Liver (tissue), 9 donors: Measurements from ENCODE around the gene WASL. TPM values are rescaled to one million over a fixed set of nuclear protein-coding genes. Genes with fewer than 3 reads are reported as not detected.
"Not testable (repeated sequence)": the region's sequence is repeated elsewhere in the genome, so short reads cannot be mapped to it uniquely, and the experiment has no call there.

Experiments
- DNase-seq: peaks from one replicate; pipeline ENCODE4 v3.0.0-alpha.2; 2017; ENCODE audit warnings: low spot score
- H3K27ac ChIP-seq, 2 donors: one replicate each; pipeline ENCODE4 v1.7.0; 2013; ENCODE audit warnings: inconsistent platforms in 2 of 2, low read length in 2 of 2, control low read depth in 1 of 2, low read depth in 1 of 2, mild to moderate bottlenecking in 1 of 2
- H3K27me3 ChIP-seq, 4 donors: one replicate each; pipeline versions ENCODE4 v1.6.1 to v1.7.0; 2013; ENCODE audit warnings: low read length in 3 of 4, inconsistent platforms in 1 of 4, mild to moderate bottlenecking in 1 of 4, moderate library complexity in 1 of 4; ENCODE audit not compliant: control insufficient read depth in 4 of 4, insufficient read depth in 4 of 4
- H3K36me3 ChIP-seq, 4 donors: one replicate each; pipeline versions ENCODE4 v1.6.1 to v1.7.0; 2013; ENCODE audit warnings: low read length in 3 of 4, mild to moderate bottlenecking in 3 of 4, low read depth in 1 of 4, moderate library complexity in 1 of 4; ENCODE audit not compliant: control insufficient read depth in 4 of 4, insufficient read depth in 3 of 4
- H3K4me1 ChIP-seq, 4 donors: one replicate each; pipeline versions ENCODE4 v1.6.1 to v1.7.0; 2013; ENCODE audit warnings: low read length in 3 of 4, mild to moderate bottlenecking in 3 of 4, moderate library complexity in 1 of 4; ENCODE audit not compliant: control insufficient read depth in 4 of 4, insufficient read depth in 4 of 4
- H3K4me3 ChIP-seq, 3 donors: one replicate each; pipeline versions ENCODE4 v1.6.1 to v1.7.0; 2013; ENCODE audit warnings: low read length in 3 of 3, control low read depth in 1 of 3, low read depth in 1 of 3, mild to moderate bottlenecking in 1 of 3
- H3K9ac ChIP-seq, 2 donors: one replicate each; pipeline ENCODE4 v1.7.0; 2013; ENCODE audit warnings: low read length in 2 of 2, mild to moderate bottlenecking in 2 of 2, moderate library complexity in 2 of 2, control low read depth in 1 of 2, low read depth in 1 of 2
- H3K9me3 ChIP-seq, 4 donors: one replicate each; pipeline versions ENCODE4 v1.6.1 to v1.7.0; 2013; ENCODE audit warnings: low read length in 3 of 4; ENCODE audit not compliant: control insufficient read depth in 4 of 4
- FOXA1 ChIP-seq: IDR thresholded peaks from 2 replicates; pipeline ENCODE4 v1.6.1; 2016; ENCODE audit warnings: antibody characterized with exemption
- GABPA ChIP-seq, 2 donors: IDR thresholded peaks in 1 of 2; conservative IDR thresholded peaks in 1 of 2; 2 replicates each; pipeline ENCODE4 v1.6.1; 2016; ENCODE audit warnings: antibody characterized with exemption in 2 of 2, mild to moderate bottlenecking in 1 of 2, moderate library complexity in 1 of 2
- HNF4A ChIP-seq, 2 donors: conservative IDR thresholded peaks; 2 replicates each; pipeline ENCODE4 v1.6.1; 2016; ENCODE audit warnings: antibody characterized with exemption in 2 of 2, mild to moderate bottlenecking in 2 of 2
- JUND ChIP-seq, 2 donors: IDR thresholded peaks; 2 replicates each; pipeline ENCODE4 v1.6.1; 2016; ENCODE audit warnings: antibody characterized with exemption in 2 of 2
- RAD21 ChIP-seq, 2 donors: IDR thresholded peaks; 2 replicates each; pipeline ENCODE4 v1.6.1; 2016; ENCODE audit warnings: antibody characterized with exemption in 2 of 2, mild to moderate bottlenecking in 2 of 2
- RXRA ChIP-seq, 2 donors: IDR thresholded peaks; 2 replicates each; pipeline ENCODE4 v1.6.1; 2017 to 2018; ENCODE audit warnings: antibody characterized with exemption in 2 of 2, mild to moderate bottlenecking in 1 of 2
- TAF1 ChIP-seq: conservative IDR thresholded peaks from 2 replicates; pipeline ENCODE4 v1.6.1; 2016; ENCODE audit warnings: antibody characterized with exemption, mild to moderate bottlenecking
- YY1 ChIP-seq: IDR thresholded peaks from 2 replicates; pipeline ENCODE4 v1.6.1; 2016; ENCODE audit warnings: antibody characterized with exemption, mild to moderate bottlenecking
- WGBS: extraction: QIAGEN DNeasy Blood & Tissue Kit; methylation state at CpG from one replicate; pipeline ENCODE4 v1.1.7; 2013; 5-methylcytosine and 5-hydroxymethylcytosine counted together
- polyA plus RNA-seq, 2 donors: library from polyadenylated mRNA; stranded (reverse) in 1 of 2; unstranded in 1 of 2; fragments of 200-250 nt in 1 of 2; fragments of >200 nt in 1 of 2; fragmentation: Nextera tagmentation in 1 of 2; extraction: Ambion mirVana in 1 of 2; gene quantifications; one replicate each; pipeline versions ENCODE4 v1.2.1 to v1.2.3, GENCODE V29; 2013 to 2015
- total RNA-seq, 2 donors: library from RNA; depleted of rRNA; stranded (reverse); fragments of >200 nt; gene quantifications; one replicate each; pipeline ENCODE4 v1.2.3, GENCODE V29; 2014
- TF ChIP-seq, protein P1 (sequence below): IDR thresholded peaks from 2 replicates; pipeline ENCODE4 v1.6.1; 2016; ENCODE audit warnings: antibody characterized with exemption
- TF ChIP-seq, protein P2 (sequence below): IDR thresholded peaks from 2 replicates; pipeline ENCODE4 v1.6.1; 2016; ENCODE audit warnings: antibody characterized with exemption
- TF ChIP-seq, protein P3 (sequence below): IDR thresholded peaks from 2 replicates; pipeline ENCODE4 v1.6.1; 2016; ENCODE audit warnings: antibody characterized with exemption
- TF ChIP-seq, protein P4 (sequence below): fragments of 150-350 bp; IDR thresholded peaks from 2 replicates; pipeline ENCODE4 v1.5.1; 2017; ENCODE audit warnings: improper control_type of control experiment, low read depth, low read length; ENCODE audit not compliant: missing input control
- donor health status: healthy.
- donor health status: healthy.
- donor health status: healthy.
- donor health status: healthy.
- donor health status: healthy.

Gene WASL
- total and polyA plus RNA-seq, 4 donors: 12.9 to 20.7 (median 18.1) TPM

DNA sequence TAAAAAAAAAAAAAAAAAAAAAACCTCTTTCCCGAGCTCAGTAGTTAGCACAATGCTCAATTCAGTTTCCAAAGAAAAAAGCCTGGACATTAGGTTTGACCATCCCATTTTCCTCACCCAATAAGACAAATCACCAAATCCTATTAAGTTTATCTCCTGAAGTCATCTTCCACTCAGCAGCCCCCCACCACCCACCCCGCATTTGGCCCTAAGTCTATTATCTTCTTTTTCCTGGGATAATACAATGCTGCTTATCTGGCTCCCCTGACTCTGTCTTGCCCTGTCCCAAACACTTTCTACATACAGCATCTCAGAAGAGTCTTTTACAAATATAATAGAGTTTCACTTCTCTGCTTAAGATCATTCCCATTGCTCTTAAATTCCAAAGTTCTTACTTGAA, 110.9 kb downstream of the WASL start:
- no peak for TF ChIP-seq JUND (IDR thresholded peaks at IDR 0.05)
- TF ChIP-seq, protein P1, sequence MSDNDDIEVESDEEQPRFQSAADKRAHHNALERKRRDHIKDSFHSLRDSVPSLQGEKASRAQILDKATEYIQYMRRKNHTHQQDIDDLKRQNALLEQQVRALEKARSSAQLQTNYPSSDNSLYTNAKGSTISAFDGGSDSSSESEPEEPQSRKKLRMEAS: no peak
- WGBS: 95% methylated on average over 2 of the region's 2 CpGs
- H3K9ac ChIP-seq: no peak overlapping the region
- peaks cover 0 to 4% (median 0%) of the 10 kb centered on the region in 4 donors for H3K4me1 ChIP-seq
- H3K27ac ChIP-seq: no peak overlapping the region
- no peaks in the 10 kb centered on the region for H3K9me3 ChIP-seq
- no peaks in the 10 kb centered on the region for H3K27me3 ChIP-seq
- no peak for DNase-seq
- H3K36me3 ChIP-seq: no peaks in the 10 kb centered on the region
- no peak overlapping the region for H3K4me3 ChIP-seq

DNA sequence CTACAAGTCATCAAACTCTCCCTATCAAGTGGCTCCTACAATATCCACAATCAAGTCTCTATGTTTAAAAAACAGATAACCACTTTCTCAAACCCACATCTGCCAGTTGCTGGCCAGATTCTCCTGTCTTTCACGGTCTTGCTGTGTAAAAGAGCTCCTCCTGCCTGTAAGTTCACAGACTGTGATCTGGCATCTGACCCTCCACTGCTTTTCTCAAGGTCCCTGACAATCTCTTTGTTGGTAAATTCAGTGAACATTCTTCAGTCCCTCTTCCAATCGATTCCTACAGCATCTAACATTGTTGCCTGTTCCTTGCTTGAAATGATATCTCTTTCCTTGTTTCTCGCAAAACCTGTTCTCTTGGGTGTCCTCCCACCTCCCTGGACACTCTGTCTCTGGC, 111.6 kb downstream of the WASL start:
- no peak for DNase-seq
- Histone ChIP-seq H3K4me3 (no peak overlapping the region), H3K4me1 (peaks cover 0 to 4% (median 0%) of the 10 kb centered on the region in 4 donors), H3K27me3 (no peaks in the 10 kb centered on the region), H3K9me3 (no peaks in the 10 kb centered on the region), H3K36me3 (no peaks in the 10 kb centered on the region), H3K27ac (no peak overlapping the region), H3K9ac (no peak overlapping the region)
- no peak for TF ChIP-seq YY1
- no peak for TF ChIP-seq RXRA (IDR thresholded peaks at IDR 0.05)
- TF ChIP-seq TAF1: no peak
- TF ChIP-seq HNF4A (conservative IDR thresholded peaks at IDR 0.05): no peak
- TF ChIP-seq GABPA (IDR thresholded peaks at IDR 0.05 in 1 of 2, conservative IDR thresholded peaks at IDR 0.05 in 1 of 2): no peak
- no peak for TF ChIP-seq RAD21 (IDR thresholded peaks at IDR 0.05)
- TF ChIP-seq FOXA1: no peak
- TF ChIP-seq, protein P2, sequence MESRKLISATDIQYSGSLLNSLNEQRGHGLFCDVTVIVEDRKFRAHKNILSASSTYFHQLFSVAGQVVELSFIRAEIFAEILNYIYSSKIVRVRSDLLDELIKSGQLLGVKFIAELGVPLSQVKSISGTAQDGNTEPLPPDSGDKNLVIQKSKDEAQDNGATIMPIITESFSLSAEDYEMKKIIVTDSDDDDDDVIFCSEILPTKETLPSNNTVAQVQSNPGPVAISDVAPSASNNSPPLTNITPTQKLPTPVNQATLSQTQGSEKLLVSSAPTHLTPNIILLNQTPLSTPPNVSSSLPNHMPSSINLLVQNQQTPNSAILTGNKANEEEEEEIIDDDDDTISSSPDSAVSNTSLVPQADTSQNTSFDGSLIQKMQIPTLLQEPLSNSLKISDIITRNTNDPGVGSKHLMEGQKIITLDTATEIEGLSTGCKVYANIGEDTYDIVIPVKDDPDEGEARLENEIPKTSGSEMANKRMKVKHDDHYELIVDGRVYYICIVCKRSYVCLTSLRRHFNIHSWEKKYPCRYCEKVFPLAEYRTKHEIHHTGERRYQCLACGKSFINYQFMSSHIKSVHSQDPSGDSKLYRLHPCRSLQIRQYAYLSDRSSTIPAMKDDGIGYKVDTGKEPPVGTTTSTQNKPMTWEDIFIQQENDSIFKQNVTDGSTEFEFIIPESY: no peak
- TF ChIP-seq, protein P3, sequence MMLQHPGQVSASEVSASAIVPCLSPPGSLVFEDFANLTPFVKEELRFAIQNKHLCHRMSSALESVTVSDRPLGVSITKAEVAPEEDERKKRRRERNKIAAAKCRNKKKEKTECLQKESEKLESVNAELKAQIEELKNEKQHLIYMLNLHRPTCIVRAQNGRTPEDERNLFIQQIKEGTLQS: no peak
- WGBS: 67% methylated on average over 3 of the region's 3 CpGs

DNA sequence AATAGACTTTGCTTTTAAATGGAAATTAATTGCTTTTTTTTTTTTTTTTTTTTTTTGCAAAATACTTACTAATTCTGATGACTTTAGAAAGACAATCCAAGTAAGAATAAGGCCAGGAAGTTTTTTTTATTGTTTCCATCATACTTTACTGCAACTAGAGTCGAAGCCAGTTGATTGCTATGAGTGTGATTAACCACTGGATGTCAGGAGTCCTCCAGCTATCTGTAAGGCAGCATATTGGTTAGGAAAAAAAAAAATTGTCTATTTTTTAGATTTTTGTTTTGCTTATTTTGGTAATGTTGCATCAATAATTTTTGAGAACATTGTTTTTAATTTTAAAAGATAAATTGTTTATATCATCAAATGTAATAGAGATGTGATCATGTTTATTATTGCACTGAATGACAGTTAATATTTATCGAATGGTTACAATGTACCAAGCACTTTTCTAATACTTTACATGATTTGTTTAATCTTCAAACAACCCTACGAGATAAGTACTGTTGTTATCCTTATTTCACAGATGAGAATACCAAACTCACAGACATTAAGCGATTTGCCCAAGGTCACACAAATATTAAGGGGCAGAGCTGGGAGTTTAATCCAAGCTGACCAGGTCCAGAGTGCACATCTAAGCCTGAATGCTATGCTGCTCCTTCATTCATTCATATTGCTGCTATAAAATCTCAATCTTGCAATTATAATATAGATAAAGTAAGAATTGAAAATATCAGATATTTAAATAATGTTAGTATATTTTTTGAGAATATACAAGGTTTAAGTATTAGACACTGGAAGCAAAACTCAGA, 113.0 kb downstream of the WASL start:
- DNase-seq: no peak
- Histone ChIP-seq H3K27me3 (no peaks in the 10 kb centered on the region), H3K27ac (no peak overlapping the region), H3K9ac (no peak overlapping the region), H3K9me3 (no peaks in the 10 kb centered on the region), H3K4me3 (no peak overlapping the region), H3K4me1 (peaks cover 0 to 4% (median 0%) of the 10 kb centered on the region in 4 donors), H3K36me3 (no peaks in the 10 kb centered on the region)
- WGBS: 18% methylated on average over 4 of the region's 4 CpGs
- TF ChIP-seq, protein P4, sequence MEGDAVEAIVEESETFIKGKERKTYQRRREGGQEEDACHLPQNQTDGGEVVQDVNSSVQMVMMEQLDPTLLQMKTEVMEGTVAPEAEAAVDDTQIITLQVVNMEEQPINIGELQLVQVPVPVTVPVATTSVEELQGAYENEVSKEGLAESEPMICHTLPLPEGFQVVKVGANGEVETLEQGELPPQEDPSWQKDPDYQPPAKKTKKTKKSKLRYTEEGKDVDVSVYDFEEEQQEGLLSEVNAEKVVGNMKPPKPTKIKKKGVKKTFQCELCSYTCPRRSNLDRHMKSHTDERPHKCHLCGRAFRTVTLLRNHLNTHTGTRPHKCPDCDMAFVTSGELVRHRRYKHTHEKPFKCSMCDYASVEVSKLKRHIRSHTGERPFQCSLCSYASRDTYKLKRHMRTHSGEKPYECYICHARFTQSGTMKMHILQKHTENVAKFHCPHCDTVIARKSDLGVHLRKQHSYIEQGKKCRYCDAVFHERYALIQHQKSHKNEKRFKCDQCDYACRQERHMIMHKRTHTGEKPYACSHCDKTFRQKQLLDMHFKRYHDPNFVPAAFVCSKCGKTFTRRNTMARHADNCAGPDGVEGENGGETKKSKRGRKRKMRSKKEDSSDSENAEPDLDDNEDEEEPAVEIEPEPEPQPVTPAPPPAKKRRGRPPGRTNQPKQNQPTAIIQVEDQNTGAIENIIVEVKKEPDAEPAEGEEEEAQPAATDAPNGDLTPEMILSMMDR: peak; percentile 75
- TF ChIP-seq RAD21 (IDR thresholded peaks at IDR 0.05): peak; percentile 94 to 95
- TF ChIP-seq HNF4A (conservative IDR thresholded peaks at IDR 0.05): peak; percentile 44 to 72
- TF ChIP-seq RXRA (IDR thresholded peaks at IDR 0.05): no peak
- TF ChIP-seq GABPA (IDR thresholded peaks at IDR 0.05 in 1 of 2, conservative IDR thresholded peaks at IDR 0.05 in 1 of 2): no peak

DNA sequence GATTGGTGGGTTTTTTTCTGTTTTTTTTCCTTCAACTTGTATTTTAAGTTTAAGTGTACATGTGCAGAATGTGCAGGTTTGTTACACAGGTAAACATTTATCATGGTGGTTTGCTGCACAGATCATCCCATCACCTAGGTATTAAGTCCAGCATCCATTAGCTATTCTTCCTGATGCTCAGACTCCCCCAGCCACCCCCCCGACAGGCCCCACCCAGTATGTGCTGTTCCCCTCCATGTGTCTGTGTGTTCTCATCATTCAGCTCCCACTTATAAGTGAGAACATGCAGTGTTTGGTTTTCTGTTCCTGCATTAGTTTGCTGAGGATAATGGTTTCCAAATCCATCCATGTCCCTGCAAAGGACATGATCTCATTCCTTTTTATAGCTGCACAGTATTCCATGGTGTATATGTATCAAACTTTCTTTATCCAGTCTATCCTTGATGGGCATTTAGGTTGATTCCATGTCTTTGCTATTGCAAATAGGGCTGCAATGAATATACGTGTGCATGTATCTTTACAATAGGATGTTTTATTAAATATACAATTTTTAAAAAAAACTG, 114.7 kb downstream of the WASL start:
- not testable (repeated sequence) for H3K9me3 ChIP-seq, H3K9ac ChIP-seq, H3K36me3 ChIP-seq, H3K27me3 ChIP-seq, H3K4me1 ChIP-seq, H3K4me3 ChIP-seq, H3K27ac ChIP-seq, DNase-seq
- WGBS: 90% methylated on average over 2 of the region's 2 CpGs
